B cell (primary cell): Measurements from ENCODE around the gene ZFP64.

Experiments used
- EZH2 ChIP-seq: IDR thresholded peaks from 2 replicates; pipeline ENCODE4 v1.6.1; 2012; ENCODE audit warnings: borderline replicate concordance, low read depth, mild to moderate bottlenecking, moderate library complexity, low read length; ENCODE audit not compliant: insufficient read depth, poor library complexity, severe bottlenecking
- TF ChIP-seq, protein P1 (sequence below): fragments of 200-600 bp; IDR thresholded peaks from one replicate; pipeline ENCODE4 v1.8.0; 2022; ENCODE audit warnings: antibody characterized with exemption, mild to moderate bottlenecking

DNA sequence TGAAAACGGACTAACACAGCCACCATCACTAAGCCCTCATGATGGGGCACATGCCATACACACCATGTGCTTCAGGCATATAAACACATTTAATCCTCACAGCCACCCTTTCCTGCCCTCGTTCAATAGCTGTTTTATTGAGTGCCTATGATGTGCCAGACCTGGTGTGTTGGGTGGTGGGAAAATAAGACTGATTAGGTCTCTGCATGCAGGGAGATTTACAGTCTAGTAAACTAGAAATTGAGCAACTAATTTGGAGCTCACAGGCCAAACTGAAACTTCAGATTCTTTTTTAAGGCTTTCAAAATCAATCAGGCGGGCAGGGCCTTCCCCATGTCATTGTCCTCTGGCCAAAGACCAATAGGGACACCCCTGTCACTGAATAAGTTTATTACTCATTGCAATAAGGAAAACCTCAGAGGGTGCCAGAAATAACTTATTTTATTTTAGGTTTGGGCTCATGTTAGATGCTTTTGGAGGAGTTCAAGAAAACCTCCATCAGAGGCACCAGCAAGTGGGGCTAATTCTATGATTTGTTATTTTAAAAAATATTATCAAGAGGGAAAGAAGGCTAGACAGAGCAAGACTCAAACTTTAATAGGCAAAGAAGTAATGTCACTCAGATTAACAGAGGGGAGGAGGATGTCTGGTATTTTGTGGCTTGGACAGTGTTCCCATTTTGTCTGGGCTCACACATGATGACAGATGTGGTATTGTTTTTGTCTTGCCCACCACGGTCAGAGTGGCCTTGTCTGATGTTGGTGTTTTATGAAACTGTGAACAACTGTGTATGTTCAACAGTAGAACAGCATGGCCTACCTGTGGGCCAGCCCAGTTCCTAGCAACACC is 12.0 kb downstream of the ZFP64 start:
- TF ChIP-seq, protein P1, sequence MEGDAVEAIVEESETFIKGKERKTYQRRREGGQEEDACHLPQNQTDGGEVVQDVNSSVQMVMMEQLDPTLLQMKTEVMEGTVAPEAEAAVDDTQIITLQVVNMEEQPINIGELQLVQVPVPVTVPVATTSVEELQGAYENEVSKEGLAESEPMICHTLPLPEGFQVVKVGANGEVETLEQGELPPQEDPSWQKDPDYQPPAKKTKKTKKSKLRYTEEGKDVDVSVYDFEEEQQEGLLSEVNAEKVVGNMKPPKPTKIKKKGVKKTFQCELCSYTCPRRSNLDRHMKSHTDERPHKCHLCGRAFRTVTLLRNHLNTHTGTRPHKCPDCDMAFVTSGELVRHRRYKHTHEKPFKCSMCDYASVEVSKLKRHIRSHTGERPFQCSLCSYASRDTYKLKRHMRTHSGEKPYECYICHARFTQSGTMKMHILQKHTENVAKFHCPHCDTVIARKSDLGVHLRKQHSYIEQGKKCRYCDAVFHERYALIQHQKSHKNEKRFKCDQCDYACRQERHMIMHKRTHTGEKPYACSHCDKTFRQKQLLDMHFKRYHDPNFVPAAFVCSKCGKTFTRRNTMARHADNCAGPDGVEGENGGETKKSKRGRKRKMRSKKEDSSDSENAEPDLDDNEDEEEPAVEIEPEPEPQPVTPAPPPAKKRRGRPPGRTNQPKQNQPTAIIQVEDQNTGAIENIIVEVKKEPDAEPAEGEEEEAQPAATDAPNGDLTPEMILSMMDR = no peak
- TF ChIP-seq EZH2 = no peak
